HepG2 (cell line): ENCODE results near the gene CRYBA2. TPM values are rescaled to one million over a fixed set of nuclear protein-coding genes. Genes with fewer than 3 reads are reported as not detected.

Experiments used
- ARNT2 ChIP-seq: sonication (generic); formaldehyde crosslinking; IDR thresholded peaks from 2 replicates; pipeline ENCODE4 v1.8.0; 2022; ENCODE audit warnings: mild to moderate bottlenecking, low read depth, missing genetic modification reagents, moderate library complexity
- CBX5 ChIP-seq: sonication (generic); formaldehyde crosslinking; IDR thresholded peaks from 2 replicates; pipeline ENCODE4 v1.4.0; 2020; ENCODE audit warnings: missing genetic modification reagents, borderline replicate concordance
- FOSL2 ChIP-seq: sonication (generic); formaldehyde crosslinking; IDR thresholded peaks from 2 replicates; pipeline ENCODE4 v1.4.0; 2020; ENCODE audit warnings: missing genetic modification reagents
- HNF4G ChIP-seq, 2 experiments: sonication (generic) in 1 of 2; formaldehyde crosslinking in 1 of 2; IDR thresholded peaks; 2 replicates each; pipeline versions ENCODE4 v1.4.0 to v1.6.1; 2011 to 2020; ENCODE audit warnings: borderline replicate concordance in 2 of 2, low read depth in 2 of 2, mild to moderate bottlenecking in 2 of 2, low read length in 1 of 2, missing genetic modification reagents in 1 of 2, moderate library complexity in 1 of 2
- IRF2 ChIP-seq: IDR thresholded peaks from 2 replicates; pipeline ENCODE4 v1.6.1; 2018; ENCODE audit warnings: missing genetic modification reagents, missing compliant biosample characterization
- KLF11 ChIP-seq: IDR thresholded peaks from 2 replicates; pipeline ENCODE4 v1.6.1; 2016; ENCODE audit warnings: missing compliant biosample characterization
- MTA1 ChIP-seq: sonication (generic); formaldehyde crosslinking; IDR thresholded peaks from 2 replicates; pipeline ENCODE4 v1.4.0; 2020; ENCODE audit warnings: missing genetic modification reagents, mild to moderate bottlenecking, borderline replicate concordance
- PAF1 ChIP-seq: IDR thresholded peaks from 2 replicates; pipeline ENCODE4 v1.6.1; 2016; ENCODE audit warnings: missing genetic modification reagents, missing compliant biosample characterization
- SATB2 ChIP-seq: sonication (generic); formaldehyde crosslinking; IDR thresholded peaks from 2 replicates; pipeline ENCODE4 v1.5.0; 2020; ENCODE audit warnings: missing genetic modification reagents
- SKI ChIP-seq: fragments of 450-650 bp; IDR thresholded peaks from one replicate; pipeline ENCODE4 v1.6.1; 2018; ENCODE audit warnings: mild to moderate bottlenecking; ENCODE audit not compliant: partially characterized antibody
- SMAD3 ChIP-seq: sonication (generic); formaldehyde crosslinking; IDR thresholded peaks from 2 replicates; pipeline ENCODE4 v1.4.0; 2020; ENCODE audit warnings: missing genetic modification reagents
- SP1 ChIP-seq, 2 experiments: fragments of 450-650 bp in 1 of 2; sonication (generic) in 1 of 2; formaldehyde crosslinking in 1 of 2; IDR thresholded peaks; 2 replicates each; pipeline versions ENCODE4 v1.4.0 to v1.6.1; 2016 to 2020; ENCODE audit warnings: missing genetic modification reagents in 1 of 2
- XBP1 ChIP-seq: sonication (generic); formaldehyde crosslinking; IDR thresholded peaks from 2 replicates; pipeline ENCODE4 v1.5.0; 2020; ENCODE audit warnings: missing genetic modification reagents
- ZNF180 ChIP-seq: sonication (generic); formaldehyde crosslinking; IDR thresholded peaks from 2 replicates; pipeline ENCODE4 v1.4.0; 2020; ENCODE audit warnings: low read depth, missing genetic modification reagents, borderline replicate concordance
- ZNF274 ChIP-seq: sonication (generic); formaldehyde crosslinking; IDR thresholded peaks from 2 replicates; pipeline ENCODE4 v1.5.1; 2020; ENCODE audit warnings: mild to moderate bottlenecking, missing genetic modification reagents
- ZNF687 ChIP-seq: sonication (generic); formaldehyde crosslinking; IDR thresholded peaks from 2 replicates; pipeline ENCODE4 v1.5.1; 2020; ENCODE audit warnings: mild to moderate bottlenecking, missing genetic modification reagents, moderate library complexity
- ZNF816 ChIP-seq: sonication (generic); formaldehyde crosslinking; IDR thresholded peaks from 2 replicates; pipeline ENCODE4 v1.8.0; 2022; ENCODE audit warnings: missing genetic modification reagents, mild to moderate bottlenecking, borderline replicate concordance
- polyA plus RNA-seq, 8 experiments: library from polyadenylated mRNA; depleted of rRNA in 3 of 8; stranded (reverse) in 7 of 8; unstranded in 1 of 8; fragments of >200 nt; fragmentation: Illumina TruSeq in 4 of 8; extraction: Trizol in 4 of 8; gene quantifications; 2 replicates each; pipeline versions ENCODE4 v1.2.1 to v1.2.3, GENCODE V29; 2011 to 2016; ENCODE audit warnings: low read depth in 4 of 8, missing spikeins in 1 of 8, mixed read lengths in 1 of 8; ENCODE audit not compliant: insufficient read depth in 1 of 8
- total RNA-seq, 5 experiments: library from RNA; depleted of rRNA; stranded (reverse); fragments of >200 nt; fragmentation: Illumina TruSeq; extraction: Trizol; gene quantifications; 2 replicates each; pipeline ENCODE4 v1.2.3, GENCODE V29; 2016; ENCODE audit warnings: low read depth in 1 of 5
- TF ChIP-seq, protein P1 (sequence below), 2 experiments: sonication (generic) in 1 of 2; formaldehyde crosslinking in 1 of 2; IDR thresholded peaks; 2 replicates each; pipeline versions ENCODE4 v1.4.0 to v1.6.1; 2018 to 2020; ENCODE audit warnings: missing genetic modification reagents in 2 of 2, borderline replicate concordance in 1 of 2, low read depth in 1 of 2, mild to moderate bottlenecking in 1 of 2, missing biosample characterization in 1 of 2
- TF ChIP-seq, protein P2 (sequence below): sonication (generic); formaldehyde crosslinking; IDR thresholded peaks from 2 replicates; pipeline ENCODE4 v1.4.0; 2020; ENCODE audit warnings: missing genetic modification reagents, borderline replicate concordance

Gene CRYBA2
- total and polyA plus RNA-seq, 2 of the 13 experiments (the other 11 are each of a cell fraction or from before 2014, with no cell fraction given) = not detected

DNA sequence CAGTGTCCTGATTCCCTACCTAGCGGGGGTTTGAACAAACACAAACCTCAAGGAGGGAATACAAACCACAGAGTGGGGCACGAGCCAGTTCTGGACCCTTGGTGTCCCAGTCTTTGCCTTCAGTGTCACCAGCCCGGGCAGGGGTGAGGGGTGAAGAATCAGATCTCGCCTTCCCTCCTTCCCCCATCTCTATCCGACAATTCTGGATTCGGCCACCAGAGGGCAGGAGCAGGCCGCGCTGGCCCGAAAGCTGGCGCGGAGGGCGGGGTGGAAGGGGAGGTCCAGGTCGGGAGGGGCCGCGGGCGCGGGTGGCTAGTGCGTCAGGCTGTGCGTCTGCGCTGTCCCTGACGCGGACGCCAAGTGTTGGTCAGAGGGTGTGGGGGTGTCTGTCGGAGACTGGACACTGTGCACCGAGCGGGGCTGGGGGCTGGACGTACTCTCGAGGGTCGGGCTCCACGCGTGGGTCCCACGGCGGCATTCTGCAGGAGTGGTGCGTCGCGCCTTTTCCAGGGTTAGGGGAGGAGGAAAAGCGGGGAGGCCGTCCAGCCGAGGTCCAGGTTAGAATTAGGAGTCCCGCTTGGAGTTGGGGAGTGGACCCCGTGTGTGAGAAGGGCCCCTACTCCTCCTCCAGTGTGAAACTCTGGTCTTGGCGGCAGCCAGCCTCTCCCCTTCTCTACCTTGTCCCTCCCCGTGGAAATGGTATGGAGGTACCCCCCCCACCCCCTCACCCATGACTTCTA, 2.9 kb upstream of the CRYBA2 start (continued):
- no peak for TF ChIP-seq SATB2 (CRISPR knock-in tag)
- TF ChIP-seq ARNT2 = peak; percentile 49; the same call in 1 of the 2 replicates
- TF ChIP-seq IRF2 (CRISPR knock-in tag) = 0 out of 2 replicates have a peak, but pooled peaks have one; percentile 31
- no peak for TF ChIP-seq PAF1 (CRISPR knock-in tag)
- TF ChIP-seq ZNF274 (CRISPR knock-in tag) = no peak
- no peak for TF ChIP-seq HNF4G (IDR thresholded peaks at IDR 0.05; ENCODE audit: borderline replicate concordance, low read depth, low read length)
- no peak for TF ChIP-seq HNF4G (CRISPR knock-in tag; IDR thresholded peaks at IDR 0.05; ENCODE audit: borderline replicate concordance, low read depth)
- no peak for TF ChIP-seq ZNF180 (CRISPR knock-in tag)
- TF ChIP-seq SP1 (IDR thresholded peaks at IDR 0.05) = no peak
- peak; percentile 69 for TF ChIP-seq SP1 (CRISPR knock-in tag; IDR thresholded peaks at IDR 0.05)
- no peak for TF ChIP-seq XBP1 (CRISPR knock-in tag)
- TF ChIP-seq ZNF816 (CRISPR knock-in tag) = no peak
- peak; percentile 71 for TF ChIP-seq ZNF687 (CRISPR knock-in tag)
- TF ChIP-seq, protein P1, sequence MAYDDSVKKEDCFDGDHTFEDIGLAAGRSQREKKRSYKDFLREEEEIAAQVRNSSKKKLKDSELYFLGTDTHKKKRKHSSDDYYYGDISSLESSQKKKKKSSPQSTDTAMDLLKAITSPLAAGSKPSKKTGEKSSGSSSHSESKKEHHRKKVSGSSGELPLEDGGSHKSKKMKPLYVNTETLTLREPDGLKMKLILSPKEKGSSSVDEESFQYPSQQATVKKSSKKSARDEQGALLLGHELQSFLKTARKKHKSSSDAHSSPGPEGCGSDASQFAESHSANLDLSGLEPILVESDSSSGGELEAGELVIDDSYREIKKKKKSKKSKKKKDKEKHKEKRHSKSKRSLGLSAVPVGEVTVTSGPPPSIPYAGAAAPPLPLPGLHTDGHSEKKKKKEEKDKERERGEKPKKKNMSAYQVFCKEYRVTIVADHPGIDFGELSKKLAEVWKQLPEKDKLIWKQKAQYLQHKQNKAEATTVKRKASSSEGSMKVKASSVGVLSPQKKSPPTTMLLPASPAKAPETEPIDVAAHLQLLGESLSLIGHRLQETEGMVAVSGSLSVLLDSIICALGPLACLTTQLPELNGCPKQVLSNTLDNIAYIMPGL (CRISPR knock-in tag; IDR thresholded peaks at IDR 0.05; ENCODE audit: borderline replicate concordance in 1 of 2, low read depth in 1 of 2) = peak; percentile 59 to 63; a peak in 2 of 4 replicates
- 0 out of 2 replicates have a peak, but pooled peaks have one; percentile 24 for TF ChIP-seq MTA1 (CRISPR knock-in tag)
- peak; percentile 15 for TF ChIP-seq SKI
- no peak for TF ChIP-seq SMAD3 (CRISPR knock-in tag)
- TF ChIP-seq FOSL2 = peak; percentile 47
- no peak for TF ChIP-seq KLF11 (CRISPR knock-in tag)
- TF ChIP-seq, protein P2, sequence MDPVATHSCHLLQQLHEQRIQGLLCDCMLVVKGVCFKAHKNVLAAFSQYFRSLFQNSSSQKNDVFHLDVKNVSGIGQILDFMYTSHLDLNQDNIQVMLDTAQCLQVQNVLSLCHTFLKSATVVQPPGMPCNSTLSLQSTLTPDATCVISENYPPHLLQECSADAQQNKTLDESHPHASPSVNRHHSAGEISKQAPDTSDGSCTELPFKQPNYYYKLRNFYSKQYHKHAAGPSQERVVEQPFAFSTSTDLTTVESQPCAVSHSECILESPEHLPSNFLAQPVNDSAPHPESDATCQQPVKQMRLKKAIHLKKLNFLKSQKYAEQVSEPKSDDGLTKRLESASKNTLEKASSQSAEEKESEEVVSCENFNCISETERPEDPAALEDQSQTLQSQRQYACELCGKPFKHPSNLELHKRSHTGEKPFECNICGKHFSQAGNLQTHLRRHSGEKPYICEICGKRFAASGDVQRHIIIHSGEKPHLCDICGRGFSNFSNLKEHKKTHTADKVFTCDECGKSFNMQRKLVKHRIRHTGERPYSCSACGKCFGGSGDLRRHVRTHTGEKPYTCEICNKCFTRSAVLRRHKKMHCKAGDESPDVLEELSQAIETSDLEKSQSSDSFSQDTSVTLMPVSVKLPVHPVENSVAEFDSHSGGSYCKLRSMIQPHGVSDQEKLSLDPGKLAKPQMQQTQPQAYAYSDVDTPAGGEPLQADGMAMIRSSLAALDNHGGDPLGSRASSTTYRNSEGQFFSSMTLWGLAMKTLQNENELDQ (CRISPR knock-in tag) = no peak
- 0 out of 2 replicates have a peak, but pooled peaks have one; percentile 38 for TF ChIP-seq CBX5 (CRISPR knock-in tag)
